Stimulated activated CD4-positive, alpha-beta T cell treated with anti-CD3 and anti-CD28 coated beads, Interleukin-4, amount 100 ng/mL, for 4 hours (primary cell): ENCODE results near the gene PPFIA2.

Experiments used
- DNase-seq, 2 experiments: peaks; one replicate each; pipeline ENCODE4 v3.0.0-alpha.2; 2020

Gene PPFIA2

GRCh38 chr12:81333812-81334211 lies 425.3 kb downstream of the PPFIA2 start:
- DNase-seq: no peak

DNA sequence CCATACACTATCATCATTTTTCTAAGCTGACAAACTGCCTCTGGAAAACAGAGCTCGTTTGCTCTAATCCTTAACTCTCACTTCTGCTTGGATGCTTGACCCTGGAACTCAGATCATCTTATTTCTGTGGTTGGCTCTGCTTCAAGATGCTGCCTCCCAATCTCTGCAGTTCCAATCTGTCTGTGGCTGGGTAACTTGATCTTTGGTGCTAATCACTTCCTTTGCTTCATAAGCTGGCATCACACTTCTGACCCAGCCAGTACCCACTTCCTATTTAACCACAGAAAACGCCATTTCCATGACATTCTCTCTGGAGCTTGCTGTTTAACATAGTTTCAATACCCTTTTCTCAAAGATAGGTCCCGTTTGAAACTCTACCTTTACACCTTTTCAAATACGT lies 427.1 kb downstream of the PPFIA2 start:
- DNase-seq: no peak

- DNase-seq: no peak
Observed at GRCh38 chr12:81330480-81330879, 428.7 kb downstream of the PPFIA2 start.

- no peak for DNase-seq
Observed at GRCh38 chr12:81329085-81329484, 430.1 kb downstream of the PPFIA2 start.

DNA sequence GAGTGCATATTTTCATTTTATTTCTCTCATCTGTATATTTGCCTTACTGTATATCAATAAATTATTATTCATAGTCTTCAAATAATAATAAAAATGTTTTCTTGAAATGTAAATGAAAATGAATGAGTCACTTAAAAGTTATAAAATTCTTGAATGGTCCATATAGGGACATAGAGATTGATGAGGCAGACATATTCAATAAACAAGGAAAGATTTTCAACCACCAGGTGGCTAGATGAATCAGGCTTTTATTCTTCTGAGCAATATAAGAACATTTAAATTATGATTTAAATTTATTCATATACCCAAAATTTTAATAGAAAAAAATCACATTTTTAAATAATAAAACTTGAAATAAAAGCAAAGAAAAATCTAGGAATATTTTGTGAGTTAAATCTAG lies 431.7 kb downstream of the PPFIA2 start:
- DNase-seq: no peak

DNA sequence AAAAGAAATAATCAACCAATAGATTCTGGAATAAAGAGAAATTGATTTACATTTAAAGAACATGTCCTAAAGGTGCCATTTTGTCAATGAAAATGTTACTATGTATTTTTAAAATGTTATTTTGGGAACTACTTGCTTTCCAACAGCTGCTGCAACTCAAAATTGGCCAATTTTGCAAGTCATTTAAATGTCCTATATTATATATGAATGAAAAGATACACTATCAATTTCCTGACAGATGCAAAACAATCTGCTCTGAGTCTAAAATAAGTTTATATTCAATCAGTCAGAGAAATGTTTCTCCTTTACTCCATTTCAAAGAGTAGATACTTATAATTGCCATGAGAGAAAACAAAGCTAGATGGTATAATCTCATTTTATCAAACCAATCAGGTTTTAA lies 434.1 kb downstream of the PPFIA2 start:
- DNase-seq: no peak

DNA sequence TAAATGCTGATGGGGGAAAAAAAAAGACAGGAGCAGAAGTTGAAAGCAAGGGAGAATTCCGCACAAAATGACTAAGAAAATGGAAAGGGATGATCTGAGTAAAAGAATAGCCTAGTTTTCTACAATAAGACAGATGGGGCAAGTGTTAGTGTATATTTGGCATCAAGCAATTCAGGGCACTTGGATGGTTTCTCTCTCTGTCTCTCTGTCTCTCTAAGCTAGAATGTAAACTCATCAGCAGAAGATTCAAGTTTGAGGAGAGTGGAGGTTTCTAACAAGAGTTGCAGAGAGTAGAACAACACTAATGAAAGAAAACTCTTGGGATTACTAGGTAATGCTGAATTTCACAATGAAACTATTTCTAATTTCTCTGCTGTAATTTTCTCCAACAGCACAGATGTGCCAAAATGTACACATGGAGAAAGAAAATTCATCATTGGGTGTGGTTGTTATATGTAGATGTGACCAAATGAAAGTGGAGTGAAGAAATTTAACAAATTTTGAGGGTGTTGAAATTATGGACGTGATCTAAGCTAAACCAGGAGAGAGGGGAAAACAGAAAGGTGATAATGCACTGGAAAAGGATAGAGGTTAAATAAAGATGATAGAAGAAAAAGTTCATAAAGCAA lies 444.1 kb downstream of the PPFIA2 start:
- DNase-seq: no peak

DNA sequence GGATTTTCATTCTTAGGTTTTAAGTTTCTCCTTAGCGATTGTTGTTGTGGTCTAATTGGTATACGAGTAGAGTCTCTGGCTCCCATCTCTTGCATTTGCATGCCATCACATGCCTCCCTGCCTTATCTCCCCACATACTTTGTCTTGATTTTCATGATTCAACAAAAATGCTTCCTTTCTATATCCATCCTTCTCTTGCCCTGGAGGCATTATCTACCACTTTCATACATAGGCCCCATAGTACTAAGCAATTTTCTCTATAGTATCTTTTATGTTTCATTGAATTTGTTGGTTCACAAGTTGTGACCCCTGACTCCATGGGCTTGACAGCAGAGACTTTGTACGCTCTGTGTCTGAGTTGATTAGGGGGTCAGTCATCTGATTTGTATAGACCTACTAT lies 455.2 kb downstream of the PPFIA2 start:
- no peak for DNase-seq

GRCh38 chr12:81300454-81300853 lies 458.7 kb downstream of the PPFIA2 start:
- DNase-seq: no peak

DNA sequence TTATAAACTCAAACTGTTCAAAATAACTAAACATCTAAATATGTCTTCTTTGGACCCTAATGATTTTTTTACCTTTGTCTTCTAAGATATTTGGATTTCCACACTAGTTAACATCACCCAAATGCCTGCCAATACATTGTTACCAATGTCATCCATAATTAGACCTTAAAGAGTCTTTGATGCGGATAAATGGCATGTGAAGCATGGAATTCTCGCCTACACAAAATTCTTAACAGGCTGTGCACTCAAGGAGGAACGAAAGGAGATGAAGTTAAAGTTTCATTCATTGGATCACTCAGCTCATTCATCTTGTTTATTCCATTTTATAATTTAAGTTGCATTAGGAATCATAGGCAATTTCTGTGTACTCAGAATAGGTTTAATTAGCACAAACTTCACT lies 461.5 kb downstream of the PPFIA2 start:
- no peak for DNase-seq

DNA sequence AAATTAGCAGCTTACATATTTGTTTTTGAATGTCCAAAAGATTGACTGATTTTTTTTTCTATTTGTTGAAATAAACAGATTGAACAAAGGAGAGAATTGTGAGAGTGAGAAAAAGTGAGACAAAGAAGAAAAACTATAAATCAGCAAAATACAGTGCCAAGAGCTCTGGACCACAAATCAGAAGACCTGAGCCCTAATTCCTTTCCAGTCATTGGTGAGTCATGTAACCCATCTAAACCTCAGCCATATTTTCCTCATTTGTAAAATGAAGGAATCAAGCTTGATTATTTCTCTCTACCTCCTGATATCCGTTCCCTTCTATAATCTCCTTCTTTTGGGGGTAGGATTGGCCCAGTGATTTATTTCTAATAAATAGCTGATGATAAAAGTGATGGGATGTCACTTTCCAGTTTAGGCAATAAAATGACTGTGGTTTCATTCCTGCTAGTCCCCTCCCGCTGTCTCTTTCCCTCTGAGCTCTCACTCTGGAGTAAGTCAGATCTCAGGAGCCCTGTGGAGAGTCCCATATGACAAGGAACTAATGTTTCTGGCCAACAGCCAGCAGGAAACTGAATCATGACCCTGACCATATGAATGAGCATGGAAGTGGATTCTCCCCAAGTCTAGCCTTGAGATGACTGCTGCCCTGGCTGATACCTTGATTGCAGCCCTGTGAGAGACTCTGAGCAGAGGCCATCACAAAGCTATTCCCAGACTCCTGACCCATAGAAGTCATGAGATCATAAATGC lies 462.4 kb downstream of the PPFIA2 start:
- no peak for DNase-seq

GRCh38 chr12:81295251-81295650 lies 463.9 kb downstream of the PPFIA2 start:
- no peak for DNase-seq

DNA sequence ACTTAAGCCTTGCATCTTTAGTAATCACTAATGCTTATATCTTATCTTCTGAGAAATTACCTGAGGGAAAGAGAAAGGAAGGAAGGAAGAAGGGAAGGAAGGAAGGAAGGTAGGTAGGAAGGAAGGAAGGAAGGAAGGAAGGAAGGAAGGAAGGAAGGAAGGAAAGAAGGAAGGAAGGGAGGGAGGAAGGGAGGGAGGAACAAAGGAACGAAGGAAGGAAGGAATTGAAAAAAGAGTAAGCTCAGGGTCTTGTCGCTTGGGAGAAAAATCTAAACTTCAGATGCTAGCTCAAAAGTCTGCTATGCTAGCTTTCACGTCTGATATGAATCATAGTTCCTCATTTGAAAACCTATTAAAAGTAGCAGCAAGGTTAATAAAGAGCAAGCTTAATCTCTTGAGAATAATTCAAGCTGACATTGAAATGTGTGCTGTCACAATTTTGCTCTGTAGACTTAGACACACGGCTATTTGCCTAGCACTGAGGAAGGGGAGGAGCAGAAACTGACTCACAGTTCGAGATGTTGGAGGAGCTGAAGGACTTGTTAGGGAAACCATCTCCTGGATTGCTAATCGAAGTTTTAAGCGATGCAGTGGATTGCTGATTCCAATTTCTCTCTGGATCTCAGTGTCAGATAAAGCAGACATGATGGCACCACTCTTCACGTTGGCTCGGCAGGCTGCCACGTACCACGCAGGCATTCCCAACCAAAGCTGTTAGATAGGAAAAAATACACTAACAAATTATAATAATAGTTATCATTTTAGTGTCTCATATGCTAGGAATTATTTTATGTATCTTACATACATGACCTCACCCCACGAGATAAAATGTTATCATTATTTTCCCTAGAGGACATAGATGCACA lies 464.6 kb downstream of the PPFIA2 start:
- no peak for DNase-seq

GRCh38 chr12:81288651-81289050 lies 470.5 kb downstream of the PPFIA2 start:
- DNase-seq: no peak

DNA sequence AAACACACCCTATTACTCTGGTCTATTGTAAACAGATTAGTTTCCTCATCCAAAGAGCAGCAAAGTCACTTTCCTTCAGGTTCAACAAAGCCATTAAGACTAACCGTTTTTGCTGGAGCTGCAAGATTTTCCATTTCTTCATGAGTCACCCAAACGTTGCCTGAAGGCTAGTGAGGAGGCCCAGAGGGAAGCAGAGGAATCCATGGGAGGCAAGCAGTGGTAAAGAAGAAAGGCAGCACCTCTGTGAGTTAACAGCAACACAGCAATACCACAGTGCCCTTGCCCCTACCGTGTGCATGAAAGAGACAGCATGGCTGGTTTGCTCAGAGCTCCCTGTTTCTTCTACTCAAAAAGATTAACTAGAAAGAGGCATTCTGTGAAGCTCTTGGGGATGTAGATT lies 475.0 kb downstream of the PPFIA2 start:
- no peak for DNase-seq

GRCh38 chr12:81274637-81275529 lies 484.3 kb downstream of the PPFIA2 start:
- DNase-seq: no peak

- no peak for DNase-seq
Observed at GRCh38 chr12:81270385-81270784, 488.8 kb downstream of the PPFIA2 start.

- DNase-seq: no peak
Observed at GRCh38 chr12:81263072-81263471, 496.1 kb downstream of the PPFIA2 start.

DNA sequence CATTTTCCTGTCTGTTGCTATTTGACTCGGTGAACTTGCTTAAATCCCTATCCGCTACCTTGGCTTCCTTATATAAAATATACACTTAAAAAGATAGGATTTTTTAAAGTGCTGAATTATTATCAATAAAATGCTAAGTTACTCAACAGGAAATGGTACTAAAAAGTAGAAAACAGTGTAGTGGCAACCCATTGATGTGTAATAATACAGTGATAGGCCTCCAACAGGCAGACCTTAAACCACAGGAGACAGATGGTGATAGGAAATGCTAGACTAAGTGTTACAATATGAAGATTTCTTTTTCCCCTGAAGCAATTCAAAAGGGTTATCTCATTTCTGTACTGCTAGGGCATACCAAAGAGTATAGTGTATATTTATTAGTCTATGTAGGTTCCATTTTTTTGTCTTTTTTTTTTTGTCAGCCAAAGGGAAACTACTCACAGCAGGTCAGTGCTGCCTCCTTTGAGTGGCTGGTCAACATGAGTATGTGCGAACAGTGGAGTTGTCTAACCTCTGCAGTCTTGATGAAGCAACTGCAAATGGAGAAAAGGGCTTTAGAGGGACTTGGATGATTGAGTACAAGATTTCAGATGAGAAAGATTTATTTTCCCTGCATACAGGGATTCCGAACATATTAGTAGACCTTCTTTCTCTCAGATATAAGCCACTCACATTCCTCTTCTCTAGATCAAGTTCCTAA lies 497.5 kb downstream of the PPFIA2 start:
- DNase-seq: no peak

DNA sequence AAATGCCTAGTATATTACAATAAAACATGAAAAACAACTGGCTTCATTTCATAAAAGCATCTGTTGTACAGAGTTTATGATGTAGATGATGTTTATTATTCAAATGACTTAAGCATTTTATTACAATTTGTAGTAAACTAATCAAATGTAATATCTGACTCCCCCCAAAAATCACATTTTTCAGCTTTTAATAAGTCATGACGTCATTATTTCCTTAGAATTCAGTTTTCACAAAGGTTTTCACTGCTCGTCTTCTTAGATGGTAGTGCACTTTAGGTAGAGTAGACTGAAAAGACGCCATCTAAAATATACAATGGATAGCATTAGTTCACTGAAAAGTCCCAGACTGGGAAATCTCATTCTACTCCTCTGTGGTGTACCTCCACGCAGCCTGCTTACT lies 499.8 kb downstream of the PPFIA2 start:
- no peak for DNase-seq

DNA sequence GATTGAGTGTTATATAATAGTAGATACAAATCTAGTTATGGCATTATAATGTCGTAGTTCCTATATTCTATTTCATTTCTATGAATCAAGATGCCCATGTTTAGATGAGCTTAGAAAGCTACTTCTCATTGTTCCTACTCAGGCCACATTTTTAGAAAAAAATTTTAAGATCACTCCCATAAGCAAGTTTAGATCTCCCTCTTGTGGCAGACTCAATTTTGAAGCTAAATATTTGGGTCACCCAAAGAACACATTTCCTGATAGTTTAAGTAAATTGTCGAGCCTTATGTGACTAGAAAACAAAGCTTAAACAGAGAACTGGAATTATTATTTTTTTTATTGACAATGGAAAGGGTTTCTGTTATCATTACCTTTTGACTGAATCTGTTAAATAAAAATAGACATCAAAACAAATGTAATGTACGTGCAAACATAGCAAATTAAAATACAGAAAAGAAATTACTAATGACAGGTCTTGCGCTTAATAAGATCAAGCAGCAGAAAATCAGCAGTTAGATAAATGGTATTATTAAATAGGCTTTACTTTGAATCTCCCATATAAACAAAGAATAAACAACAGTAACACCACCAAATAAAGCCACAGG lies 501.1 kb downstream of the PPFIA2 start:
- DNase-seq: no peak

DNA sequence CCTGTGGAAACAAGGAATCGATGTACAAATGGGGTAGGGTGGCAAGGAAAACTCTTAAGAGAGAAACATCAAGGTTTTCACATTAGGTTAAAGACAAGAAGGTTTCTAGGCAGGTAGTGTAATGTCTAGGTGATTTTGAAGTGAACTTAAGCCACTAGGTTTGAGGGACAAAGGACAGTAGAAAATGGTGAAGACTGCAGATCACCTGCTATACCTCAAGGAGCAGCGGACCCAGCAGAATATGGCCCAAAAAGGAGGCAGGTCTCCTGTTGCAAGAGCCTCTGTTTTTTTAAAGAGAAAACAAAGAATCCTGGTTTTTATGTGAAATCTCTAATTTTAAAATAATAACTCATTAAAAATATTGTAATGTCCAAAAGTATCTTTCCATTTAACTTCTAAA lies 503.2 kb downstream of the PPFIA2 start:
- DNase-seq: no peak
